GM19455 (cell line): ENCODE data around the gene OR1C1.
"Not testable (repeated sequence)": the region's sequence is repeated elsewhere in the genome, so short reads cannot be mapped to it uniquely, and the experiment has no call there.

ENCODE experiments used
- ATAC-seq: cut with Tn5 transposase; IDR thresholded peaks from one replicate; pipeline ENCODE4 v1.9.1; 2021; ENCODE audit not compliant: unreplicated experiment

OR1C1 gene, protein sequence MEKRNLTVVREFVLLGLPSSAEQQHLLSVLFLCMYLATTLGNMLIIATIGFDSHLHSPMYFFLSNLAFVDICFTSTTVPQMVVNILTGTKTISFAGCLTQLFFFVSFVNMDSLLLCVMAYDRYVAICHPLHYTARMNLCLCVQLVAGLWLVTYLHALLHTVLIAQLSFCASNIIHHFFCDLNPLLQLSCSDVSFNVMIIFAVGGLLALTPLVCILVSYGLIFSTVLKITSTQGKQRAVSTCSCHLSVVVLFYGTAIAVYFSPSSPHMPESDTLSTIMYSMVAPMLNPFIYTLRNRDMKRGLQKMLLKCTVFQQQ

DNA sequence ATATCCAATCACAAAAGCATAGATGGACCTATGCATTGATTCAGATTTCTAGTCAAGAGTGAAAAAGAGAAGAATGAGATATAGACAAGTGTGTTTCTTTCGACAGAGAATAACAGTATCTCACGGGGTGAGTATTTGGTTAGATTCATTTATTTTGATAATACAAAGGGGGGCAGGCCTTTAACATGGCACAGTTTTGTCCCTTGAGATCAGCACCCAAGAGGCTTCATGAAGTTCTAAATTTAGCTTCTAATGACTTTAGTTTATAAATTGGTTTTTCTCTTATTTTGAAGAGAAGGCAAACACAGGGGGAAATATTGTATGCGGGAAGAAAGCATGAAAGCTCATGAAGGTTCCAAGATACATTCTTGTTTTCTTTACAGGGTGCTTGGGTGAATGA lies at the start of gene OR1C1:
OR1C1 (minus strand) TSS at position 101 of the 400 bp plus-strand sequence. CDS start 2,150 bp downstream, outside the sequence.
- ATAC-seq: no peak

DNA sequence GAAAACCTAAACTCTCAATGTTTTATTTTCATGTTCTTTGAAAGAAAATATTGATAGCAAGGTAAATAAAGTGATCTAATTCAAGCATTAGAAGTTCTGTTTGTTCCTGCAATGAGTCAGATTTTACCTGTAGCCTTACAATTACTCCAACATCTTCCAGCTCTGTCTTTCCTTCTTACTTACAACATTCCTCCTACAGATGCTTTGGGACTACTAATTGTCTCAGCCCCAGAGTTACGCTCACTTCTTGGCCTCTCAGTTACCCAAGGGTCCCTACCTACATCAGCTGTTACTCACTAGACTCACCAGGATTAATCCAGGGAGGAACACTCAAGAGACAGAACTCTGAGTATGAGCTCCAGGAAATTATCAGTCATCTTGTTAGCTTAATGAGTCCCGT lies 37.2 kb upstream of the OR1C1 start:
- ATAC-seq: no peak

DNA sequence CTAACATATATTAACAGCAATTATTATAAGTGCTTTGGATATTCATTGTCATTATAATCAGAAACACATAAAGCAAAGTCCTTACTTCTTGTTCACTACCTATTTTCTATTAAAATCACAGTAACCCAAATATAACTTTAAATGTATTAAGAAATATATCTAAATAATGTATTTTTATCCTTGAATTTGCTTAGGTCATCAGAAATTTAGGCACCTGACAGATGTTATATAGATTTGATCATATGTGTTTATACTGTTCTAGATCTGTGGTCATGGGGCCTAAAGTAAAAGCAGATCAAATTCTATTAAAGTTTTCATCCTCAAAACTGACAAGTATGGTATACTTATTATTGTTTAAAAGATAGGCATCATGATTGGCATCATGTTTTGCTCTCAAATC lies 9.2 kb upstream of the OR1C1 start:
- ATAC-seq: no peak

DNA sequence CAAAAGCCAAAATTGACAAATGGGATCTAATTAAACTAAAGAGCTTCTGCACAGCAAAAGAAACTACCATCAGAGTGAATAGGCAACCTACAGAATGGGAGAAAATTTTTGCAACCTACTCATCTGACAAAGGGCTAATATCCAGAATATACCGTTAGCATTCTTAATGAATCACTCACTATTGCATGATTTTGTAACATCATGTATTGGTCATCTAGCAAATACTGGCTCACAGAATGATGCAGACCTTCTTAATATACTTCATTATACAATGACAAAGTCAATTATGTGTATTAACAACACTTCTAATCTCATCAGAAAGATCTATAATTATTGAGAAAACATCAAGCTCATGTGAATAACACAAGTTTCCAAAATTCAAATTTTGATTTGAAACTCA lies 6.0 kb downstream of the OR1C1 start:
- not testable (repeated sequence) for ATAC-seq

DNA sequence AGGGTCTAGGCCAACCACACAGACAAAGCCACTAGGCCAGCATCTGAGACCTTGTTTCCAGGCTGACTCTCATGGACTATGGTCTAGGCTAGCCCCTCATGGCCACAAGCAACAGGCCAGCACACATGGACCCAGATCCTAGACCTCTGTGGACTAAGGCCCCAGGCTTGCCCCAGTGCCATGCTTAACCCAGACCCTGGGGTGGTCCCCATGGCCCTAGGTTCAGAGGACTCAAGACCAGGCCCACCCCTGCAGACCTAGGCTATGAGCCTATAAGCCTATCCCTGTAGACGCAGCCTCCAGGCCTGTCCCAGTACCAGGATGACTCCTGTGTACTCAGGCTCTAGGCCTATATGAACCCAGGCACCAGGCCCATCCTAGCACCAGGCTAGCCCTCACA lies 10.5 kb downstream of the OR1C1 start:
- no peak for ATAC-seq

DNA sequence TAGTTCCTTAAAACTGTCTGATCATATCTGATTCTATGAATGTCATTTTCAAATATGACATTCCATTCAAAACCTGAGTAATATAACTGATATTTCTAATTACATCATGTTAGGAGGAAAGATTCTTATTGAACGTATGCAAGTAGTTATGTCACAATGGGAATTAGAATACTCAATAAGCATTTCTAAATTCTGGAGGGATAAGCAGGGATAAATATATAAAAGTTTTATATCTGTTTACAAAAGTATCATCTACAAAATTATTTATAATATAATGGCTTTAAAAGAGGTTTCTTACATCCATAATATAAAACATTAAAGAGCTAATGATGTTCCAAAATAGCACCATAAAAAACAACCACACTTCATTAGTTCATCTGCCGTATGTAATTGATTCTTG lies 12.3 kb downstream of the OR1C1 start, which contains the start of gene OR14A2:
OR14A2 (minus strand) TSS at position 101 of the 400 bp plus-strand sequence.
- no peak for ATAC-seq

DNA sequence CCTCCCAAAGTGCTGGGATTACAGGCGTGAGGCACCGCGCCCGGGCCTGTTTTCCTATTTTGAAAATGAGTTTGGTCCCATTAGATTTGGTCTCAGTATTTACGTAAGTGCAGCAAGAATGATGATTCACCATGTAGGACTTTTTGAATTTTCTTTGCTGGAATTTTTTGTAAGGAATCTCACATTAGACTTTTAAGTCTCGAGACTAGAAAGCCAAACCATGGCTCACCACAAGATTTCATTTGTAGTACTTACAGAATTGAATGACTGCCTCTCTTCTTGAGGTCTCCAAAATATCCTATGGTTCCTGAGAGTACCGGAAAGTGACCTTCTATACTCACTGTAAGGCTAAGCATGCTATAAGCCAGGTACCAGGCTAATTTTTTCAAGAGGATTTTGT lies 12.7 kb downstream of the OR1C1 start:
- ATAC-seq: no peak

DNA sequence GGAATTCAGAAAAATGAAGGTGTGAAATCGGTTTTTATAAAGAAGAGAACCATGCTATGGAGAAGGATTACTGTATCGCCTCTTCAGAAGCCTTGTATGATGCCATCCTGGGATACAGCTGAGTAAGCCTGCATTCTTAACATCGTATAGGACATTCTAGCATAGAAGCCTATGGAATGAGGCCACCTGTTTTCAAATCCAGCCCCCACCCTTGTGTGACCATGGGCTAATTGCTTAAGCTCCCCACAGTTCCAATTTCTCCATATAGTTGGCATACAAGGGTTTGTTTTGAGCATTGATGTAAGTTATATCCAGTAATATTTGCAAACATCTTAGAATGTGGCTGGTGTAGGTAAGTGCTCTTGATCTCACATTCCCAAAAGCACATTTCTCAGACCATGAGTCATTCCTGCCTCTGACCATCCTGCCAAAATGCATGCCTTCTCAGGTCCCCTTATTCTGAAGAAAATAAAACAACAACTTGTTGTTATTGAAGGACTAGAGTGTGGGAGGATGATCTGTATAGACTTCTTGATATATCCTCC lies 13.9 kb downstream of the OR1C1 start:
- no peak for ATAC-seq

DNA sequence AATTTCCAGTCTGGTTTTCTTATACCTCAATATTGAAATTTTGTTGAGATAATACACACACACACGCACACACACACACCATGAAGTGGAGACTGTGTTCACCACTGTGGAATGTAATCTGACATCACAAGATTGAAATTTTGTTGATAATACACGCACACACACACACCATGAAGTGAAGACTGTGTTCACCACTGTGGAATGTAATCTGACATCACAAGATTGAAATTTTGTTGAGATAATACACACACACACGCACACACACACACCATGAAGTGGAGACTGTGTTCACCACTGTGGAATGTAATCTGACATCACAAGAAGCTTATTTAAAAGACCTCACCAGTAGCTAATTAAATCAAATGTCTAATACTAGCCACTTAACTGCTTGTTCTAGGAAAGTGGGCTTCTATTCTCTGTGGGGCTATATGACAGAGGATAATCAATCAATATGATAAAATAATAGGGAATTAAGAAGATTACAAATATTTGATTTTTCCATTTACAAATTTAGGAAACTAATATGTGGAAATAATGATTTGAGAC lies 18.1 kb downstream of the OR1C1 start:
- ATAC-seq: not testable (repeated sequence)

DNA sequence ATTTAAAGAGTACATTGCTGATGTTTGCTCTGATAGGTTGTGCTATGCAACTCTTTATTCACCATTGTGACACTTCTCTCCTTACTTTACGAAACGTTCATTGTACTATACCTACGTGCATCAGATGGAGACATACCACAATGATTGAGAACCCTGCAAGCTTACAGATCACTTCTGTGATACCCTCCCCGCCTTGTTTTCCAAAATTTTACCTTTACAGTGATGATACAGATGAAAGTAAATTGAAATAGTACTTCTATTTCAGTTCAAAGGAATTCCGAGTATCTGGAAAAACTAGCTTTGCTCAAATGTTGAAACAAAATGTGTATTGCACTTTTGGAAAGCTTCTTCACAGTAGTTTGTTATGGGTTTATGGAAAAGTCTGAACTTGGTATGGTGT lies 18.6 kb downstream of the OR1C1 start:
- ATAC-seq: no peak

DNA sequence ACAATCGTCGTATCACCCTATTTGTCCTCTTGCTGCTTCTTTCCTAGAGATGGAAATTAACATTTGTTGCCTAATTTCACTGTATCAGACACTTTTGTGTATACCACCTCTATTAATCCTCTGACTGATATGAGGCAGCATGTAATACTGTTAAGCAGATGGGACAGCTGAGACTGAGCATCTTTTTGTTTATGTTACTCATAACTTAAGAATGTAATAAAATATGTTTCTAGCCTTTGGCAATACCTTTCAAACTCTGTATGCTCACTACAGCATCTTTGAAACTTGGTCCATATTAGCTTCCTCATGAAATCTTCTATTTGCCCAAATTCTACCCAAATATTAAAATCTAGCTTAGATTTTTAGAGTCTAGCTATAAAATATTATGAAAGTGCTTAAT lies 19.6 kb downstream of the OR1C1 start:
- no peak for ATAC-seq

DNA sequence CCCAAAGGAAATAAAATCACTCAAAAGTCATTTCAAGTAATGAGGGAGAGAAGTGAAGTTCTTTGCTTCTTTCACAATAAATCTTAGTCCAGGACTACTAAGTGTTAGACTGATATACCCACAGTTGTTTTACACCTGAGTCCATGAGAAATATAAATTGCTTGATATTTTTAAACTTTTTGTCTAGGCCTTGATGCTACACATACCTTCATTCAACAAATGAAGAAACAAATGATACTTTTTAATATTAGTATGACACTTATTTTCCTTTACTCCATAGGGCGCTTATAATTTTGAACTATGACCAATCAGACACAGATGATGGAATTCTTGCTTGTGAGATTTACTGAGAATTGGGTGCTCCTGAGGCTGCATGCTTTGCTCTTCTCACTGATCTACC lies 22.0 kb downstream of the OR1C1 start, which contains the start of gene OR14K1:
OR14K1 (plus strand) TSS at position 301 of the 400 bp plus-strand sequence; CDS start at position 301, 0 bp downstream.
- ATAC-seq: no peak

DNA sequence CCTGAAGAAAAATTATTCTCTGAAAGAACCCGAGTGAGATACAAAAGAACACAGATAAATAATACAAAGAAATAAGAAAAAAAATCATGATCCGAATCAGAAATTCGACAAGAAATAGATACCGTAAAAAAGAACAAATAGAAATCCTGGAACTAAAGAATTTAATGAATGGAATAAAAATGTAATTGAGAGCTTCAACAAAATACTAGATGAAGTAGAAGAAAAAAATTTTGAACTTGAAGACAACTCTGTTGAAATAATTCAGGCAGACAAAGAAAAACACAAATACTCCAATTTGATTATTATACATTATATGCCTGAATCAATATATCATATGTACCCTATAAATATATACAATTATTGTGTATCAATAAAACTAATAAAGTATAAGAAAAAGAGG lies 39.1 kb downstream of the OR1C1 start:
- ATAC-seq: no peak

DNA sequence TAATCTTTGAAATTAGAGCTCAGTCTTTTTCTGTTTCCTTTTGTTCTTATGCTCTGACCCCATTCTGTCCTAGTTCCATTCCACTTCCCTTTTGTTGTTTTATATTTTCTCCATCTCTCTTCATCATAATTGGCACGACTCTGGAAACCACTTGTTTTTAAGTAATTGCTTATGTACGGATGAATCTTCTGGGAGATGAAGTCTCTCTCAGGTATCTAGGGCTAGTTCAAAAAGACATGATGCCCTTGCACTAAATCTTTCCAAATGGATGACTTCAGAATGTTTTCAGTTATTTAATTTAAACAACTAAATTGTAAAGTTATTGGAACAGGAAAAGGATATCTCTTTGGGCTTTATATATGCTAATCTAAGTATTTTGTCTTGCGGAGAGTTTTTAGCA lies 43.8 kb downstream of the OR1C1 start, which contains the start of gene OR6F1:
OR6F1 (minus strand) TSS at position 101 of the 400 bp plus-strand sequence. CDS start 3,891 bp downstream, outside the sequence.
- ATAC-seq: no peak

DNA sequence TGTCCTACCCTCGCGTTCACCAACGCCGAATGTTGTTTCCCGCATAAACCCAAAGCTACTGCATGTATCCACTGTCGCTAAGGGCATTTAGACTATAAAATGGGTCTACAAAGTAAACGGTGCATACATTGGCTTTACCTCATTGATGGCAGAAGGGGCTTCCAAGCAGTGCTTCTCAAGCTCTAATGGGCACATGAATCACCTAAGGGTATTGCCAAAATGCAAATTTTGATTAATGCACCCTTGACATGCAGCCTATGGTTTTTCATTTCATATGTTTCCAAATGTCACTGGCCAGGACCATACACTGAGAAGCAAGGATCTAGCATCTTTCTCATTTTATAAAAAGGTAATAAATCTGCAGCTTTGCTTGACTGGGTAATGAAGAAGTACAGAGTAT lies 46.6 kb downstream of the OR1C1 start:
- no peak for ATAC-seq

DNA sequence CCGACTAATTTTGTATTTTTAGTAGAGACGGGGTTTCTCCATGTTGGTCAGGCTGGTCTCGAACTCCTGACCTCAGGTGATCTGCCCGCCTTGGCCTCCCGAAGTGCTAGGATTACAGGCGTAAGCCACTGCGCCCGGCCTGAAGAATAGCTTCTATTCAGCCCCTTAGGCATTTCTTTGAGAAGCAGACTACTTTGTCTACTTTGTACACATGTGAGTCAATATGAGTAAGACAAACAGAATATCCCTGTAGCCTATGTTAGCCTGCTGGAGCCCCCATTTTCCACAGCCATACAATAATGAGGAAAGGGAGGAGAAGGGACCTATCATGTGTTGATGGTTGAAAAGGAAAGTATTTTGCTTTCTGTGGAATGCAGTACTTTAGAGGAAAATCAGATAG lies 49.7 kb downstream of the OR1C1 start:
- ATAC-seq: not testable (repeated sequence)
